ENCODE measurements around the gene GCH1.

The GCH1 gene

GRCh38 chr14:54902521-54903420 lies at the start of gene GCH1:
TSS of gene GCH1 (minus strand) at chr14:54902826. CDS start at chr14:54902663, 163 bp downstream.
- POLR2A ChIA-PET, result interaction anchor here (1.0 to 1.3 kb wide), 3 partner anchors 12 to 85 kb away, joined by 3 to 5 read pairs (median 3); no protein-coding TSS in a partner anchor
- peak; percentile 89 for DNase-seq (ENCODE audit: extremely low spot score)
- CTCF ChIA-PET, result interaction anchor here (0.9 to 1.2 kb wide), 3 partner anchors 9 to 14 kb away, joined by 4 to 5 read pairs (median 4); no protein-coding TSS in a partner anchor
- no peak for TF ChIP-seq HDGF (IDR thresholded peaks at IDR 0.05; ENCODE audit: borderline replicate concordance)
- TF ChIP-seq ARNT (IDR thresholded peaks at IDR 0.05), result no peak
- no peak for TF ChIP-seq ZNF384 (IDR thresholded peaks at IDR 0.05)
- TF ChIP-seq BHLHE40 (IDR thresholded peaks at IDR 0.05; ENCODE audit: borderline replicate concordance), result no peak
- no peak for TF ChIP-seq FOXM1 (IDR thresholded peaks at IDR 0.05; ENCODE audit: borderline replicate concordance)
- no peak for TF ChIP-seq TARDBP (IDR thresholded peaks at IDR 0.05)
- no peak for TF ChIP-seq CTBP1 (IDR thresholded peaks at IDR 0.05; ENCODE audit: borderline replicate concordance)
- no peak for TF ChIP-seq LEF1 (IDR thresholded peaks at IDR 0.05; ENCODE audit: borderline replicate concordance)
- TF ChIP-seq PKNOX1 (IDR thresholded peaks at IDR 0.05), result 0 out of 2 replicates have a peak, but pooled peaks have one; percentile 33
- TF ChIP-seq L3MBTL2 (conservative IDR thresholded peaks at IDR 0.05), result peak; percentile 46; the same call in 1 of the 2 replicates

DNA sequence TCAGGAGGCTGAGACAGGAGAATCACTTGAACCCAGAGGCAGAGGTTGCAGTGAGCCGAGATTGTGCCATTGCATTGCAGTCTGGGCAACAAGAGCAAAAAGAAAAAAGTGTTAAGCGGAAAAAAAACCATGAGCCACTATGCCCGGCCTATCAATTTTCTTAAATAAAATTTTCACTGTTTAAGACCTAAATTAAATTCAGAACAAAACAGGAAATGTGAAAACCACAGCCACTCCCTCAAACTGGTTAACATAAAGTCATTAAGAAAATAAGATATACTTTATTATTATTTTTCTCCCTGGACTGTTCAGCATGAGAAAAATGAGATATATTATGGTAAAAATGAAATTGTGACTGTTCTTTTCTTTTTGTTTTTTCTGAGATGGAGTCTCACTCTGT lies 44.6 kb upstream of the GCH1 start:
- TF ChIP-seq LEF1 (IDR thresholded peaks at IDR 0.05; ENCODE audit: borderline replicate concordance), result no peak
- no peak for TF ChIP-seq ELF4 (IDR thresholded peaks at IDR 0.05)
- POLR2A ChIA-PET, result no interaction called here
- CTCF ChIA-PET, result no interaction called here
- no peak for DNase-seq (ENCODE audit: extremely low spot score)

DNA sequence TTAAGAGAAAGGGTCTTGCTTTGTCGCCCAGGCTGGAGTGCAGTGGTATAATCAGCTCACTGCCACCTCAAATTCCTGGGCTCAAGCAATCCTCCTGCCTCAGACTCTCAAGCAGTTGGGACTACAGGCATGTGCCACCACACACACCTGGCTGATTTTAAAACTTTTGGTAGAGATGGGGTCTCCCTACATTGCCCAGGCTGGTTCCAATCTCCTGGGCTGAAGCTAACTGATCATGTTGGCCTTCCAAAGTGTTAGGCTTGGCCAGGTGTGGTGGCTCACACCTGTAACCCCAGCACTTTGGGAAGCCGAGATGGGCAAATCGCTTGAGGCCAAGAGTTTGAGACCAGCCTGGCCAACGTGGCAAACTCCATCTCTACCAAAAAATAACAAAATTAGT lies 43.9 kb upstream of the GCH1 start:
- no peak for TF ChIP-seq HDGF (IDR thresholded peaks at IDR 0.05; ENCODE audit: borderline replicate concordance)
- no peak for TF ChIP-seq CTBP1 (IDR thresholded peaks at IDR 0.05; ENCODE audit: borderline replicate concordance)
- TF ChIP-seq SP1 (IDR thresholded peaks at IDR 0.05), result no peak
- no peak for TF ChIP-seq FOXA1 (IDR thresholded peaks at IDR 0.05)
- no peak for TF ChIP-seq BHLHE40 (IDR thresholded peaks at IDR 0.05; ENCODE audit: borderline replicate concordance)
- TF ChIP-seq FOXM1 (IDR thresholded peaks at IDR 0.05; ENCODE audit: borderline replicate concordance), result no peak
- CTCF ChIA-PET, result no interaction called here
- no peak for DNase-seq (ENCODE audit: extremely low spot score)
- POLR2A ChIA-PET, result no interaction called here

GRCh38 chr14:54944737-54945391 lies 42.2 kb upstream of the GCH1 start:
- TF ChIP-seq TARDBP (IDR thresholded peaks at IDR 0.05) (no peak), CTBP1 (IDR thresholded peaks at IDR 0.05; ENCODE audit: borderline replicate concordance) (no peak), FOXM1 (IDR thresholded peaks at IDR 0.05; ENCODE audit: borderline replicate concordance) (no peak), FOXK2 (IDR thresholded peaks at IDR 0.05) (no peak), BHLHE40 (IDR thresholded peaks at IDR 0.05; ENCODE audit: borderline replicate concordance) (no peak), PKNOX1 (IDR thresholded peaks at IDR 0.05) (no peak), FOXA1 (IDR thresholded peaks at IDR 0.05) (no peak), SUZ12 (IDR thresholded peaks at IDR 0.05) (no peak), NFRKB (IDR thresholded peaks at IDR 0.05) (no peak), ZNF384 (IDR thresholded peaks at IDR 0.05) (no peak), HDGF (IDR thresholded peaks at IDR 0.05; ENCODE audit: borderline replicate concordance) (no peak), ELF4 (IDR thresholded peaks at IDR 0.05) (no peak), L3MBTL2 (conservative IDR thresholded peaks at IDR 0.05) (no peak), LEF1 (IDR thresholded peaks at IDR 0.05; ENCODE audit: borderline replicate concordance) (no peak)
- ChIA-PET POLR2A (no interaction called here), CTCF (no interaction called here)
- no peak for DNase-seq (ENCODE audit: extremely low spot score)

- POLR2A ChIA-PET, result no interaction called here
- CTCF ChIA-PET, result no interaction called here
- no peak for DNase-seq (ENCODE audit: extremely low spot score)
- TF ChIP-seq SUZ12 (IDR thresholded peaks at IDR 0.05) (no peak), SP1 (IDR thresholded peaks at IDR 0.05) (no peak), LEF1 (IDR thresholded peaks at IDR 0.05; ENCODE audit: borderline replicate concordance) (no peak), PKNOX1 (IDR thresholded peaks at IDR 0.05) (no peak)
Measured at GRCh38 chr14:54942913-54943312, 40.3 kb upstream of the GCH1 start.

- TF ChIP-seq BHLHE40 (IDR thresholded peaks at IDR 0.05; ENCODE audit: borderline replicate concordance), result no peak
- TF ChIP-seq FOXM1 (IDR thresholded peaks at IDR 0.05; ENCODE audit: borderline replicate concordance), result no peak
- no peak for TF ChIP-seq ZNF384 (IDR thresholded peaks at IDR 0.05)
- TF ChIP-seq SUZ12 (IDR thresholded peaks at IDR 0.05), result no peak
- TF ChIP-seq FOXK2 (IDR thresholded peaks at IDR 0.05), result no peak
- no peak for TF ChIP-seq L3MBTL2 (conservative IDR thresholded peaks at IDR 0.05)
- TF ChIP-seq LEF1 (IDR thresholded peaks at IDR 0.05; ENCODE audit: borderline replicate concordance), result no peak
- TF ChIP-seq CTBP1 (IDR thresholded peaks at IDR 0.05; ENCODE audit: borderline replicate concordance), result no peak
- TF ChIP-seq PKNOX1 (IDR thresholded peaks at IDR 0.05), result no peak
- no peak for TF ChIP-seq TARDBP (IDR thresholded peaks at IDR 0.05)
- TF ChIP-seq HDGF (IDR thresholded peaks at IDR 0.05; ENCODE audit: borderline replicate concordance), result no peak
- no peak for TF ChIP-seq FOXA1 (IDR thresholded peaks at IDR 0.05)
- no peak for TF ChIP-seq SP1 (IDR thresholded peaks at IDR 0.05)
- TF ChIP-seq ELF4 (IDR thresholded peaks at IDR 0.05), result no peak
- no peak for TF ChIP-seq ARNT (IDR thresholded peaks at IDR 0.05)
- TF ChIP-seq NFRKB (IDR thresholded peaks at IDR 0.05), result no peak
- ChIA-PET CTCF (no interaction called here), POLR2A (no interaction called here)
- no peak for DNase-seq (ENCODE audit: extremely low spot score)
Measured at GRCh38 chr14:54936816-54937215, 34.2 kb upstream of the GCH1 start.
